ENCODE measurements around the gene OSBPL10.

The OSBPL10 gene

DNA sequence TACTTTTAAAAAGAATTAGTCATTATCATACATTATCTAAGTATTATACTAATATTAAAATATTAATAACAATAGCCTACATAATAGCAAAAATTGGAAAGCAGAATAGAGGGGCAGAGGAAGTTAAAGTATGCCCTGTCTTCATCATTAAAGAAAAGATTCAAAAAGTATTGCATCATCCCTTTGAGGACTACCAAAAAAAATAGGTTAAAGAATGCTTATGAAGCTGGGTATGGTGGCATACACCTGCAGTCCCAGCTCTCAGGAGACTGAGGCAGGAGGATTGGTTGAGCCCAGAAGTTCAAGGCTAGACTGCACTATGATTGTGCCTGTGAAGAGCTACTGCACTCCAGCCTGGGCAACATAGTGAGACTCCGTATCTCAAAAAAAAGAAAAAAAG, 240.7 kb downstream of the OSBPL10 start:
- DNase-seq (ENCODE audit: low spot score) = no peak

DNA sequence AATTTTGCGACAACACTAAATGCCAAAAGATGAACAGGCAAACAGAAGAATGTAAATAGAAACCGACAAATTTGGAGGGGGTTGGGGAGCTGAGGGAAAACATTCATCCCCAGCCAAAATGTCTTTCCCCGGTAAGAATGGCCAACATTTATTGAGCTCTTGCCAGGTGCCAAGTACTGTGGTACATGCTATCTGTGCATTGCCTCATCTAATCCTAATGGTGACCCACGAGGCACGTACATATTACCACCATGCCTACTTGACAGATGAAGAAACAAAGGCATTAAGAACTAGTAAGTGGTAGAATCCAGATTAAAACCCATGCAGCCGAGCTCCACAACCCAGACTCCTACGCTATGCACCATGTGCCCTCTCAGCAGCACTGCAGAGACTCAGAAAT, 242.7 kb downstream of the OSBPL10 start:
- no peak for DNase-seq (ENCODE audit: low spot score)

DNA sequence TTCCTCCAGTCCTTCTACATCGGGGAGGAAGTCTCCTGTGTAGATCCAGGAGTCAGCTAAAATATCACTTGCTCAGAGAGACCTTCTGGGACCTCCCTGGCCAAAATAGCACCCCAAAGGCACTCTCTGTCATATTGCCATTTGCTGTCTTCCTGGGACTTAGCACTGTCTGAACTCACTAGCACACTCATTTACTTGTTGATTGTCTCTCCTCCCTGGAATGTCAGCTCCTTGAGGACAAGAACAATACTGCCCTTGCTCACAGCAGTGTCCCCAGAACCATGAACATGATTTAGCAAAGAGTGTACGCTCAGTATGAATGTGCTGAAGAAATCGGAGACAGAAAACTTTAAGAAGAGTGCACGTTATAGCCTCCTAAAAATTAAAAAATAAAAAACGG, 245.4 kb downstream of the OSBPL10 start:
- DNase-seq (ENCODE audit: low spot score) = no peak

DNA sequence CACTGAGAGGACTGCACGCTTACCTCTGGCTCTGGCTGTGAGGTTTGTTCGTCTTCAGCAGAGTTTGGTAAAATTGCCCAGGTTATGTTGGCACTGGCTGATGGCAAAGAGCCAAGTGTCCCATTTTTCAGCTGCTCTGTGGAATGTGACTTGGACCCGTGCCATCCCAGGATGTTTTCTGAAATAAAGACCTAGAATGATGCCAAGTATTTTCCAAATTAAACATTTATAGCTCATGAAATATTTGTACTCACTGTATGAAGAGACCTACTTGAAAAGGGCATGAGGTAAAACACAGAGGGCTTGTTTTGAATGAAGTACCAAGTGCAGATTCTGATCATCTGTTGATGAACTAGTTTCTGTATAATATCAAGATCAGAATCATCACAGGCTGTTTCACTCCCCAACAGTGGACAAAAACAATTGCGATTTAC, 247.8 kb downstream of the OSBPL10 start:
- no peak for DNase-seq (ENCODE audit: low spot score)

DNA sequence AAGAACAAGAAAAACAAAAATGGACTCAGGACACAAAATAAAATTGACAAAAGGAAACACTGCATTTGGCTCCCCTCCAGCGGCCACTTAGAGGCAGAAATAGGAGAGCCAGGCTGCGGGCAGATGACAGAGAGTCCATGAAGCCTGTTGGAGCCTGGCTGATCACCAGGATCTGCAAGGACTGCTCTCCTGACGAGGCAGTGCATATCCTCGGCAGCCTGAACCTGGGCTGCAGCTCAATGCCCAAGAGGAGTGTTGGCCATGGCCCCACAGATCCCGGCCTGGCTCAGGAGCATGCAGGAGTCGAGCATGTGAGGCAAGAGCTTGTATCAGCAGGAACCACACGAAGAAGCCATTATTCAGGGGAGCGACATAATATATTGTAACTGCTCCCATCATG, 248.5 kb downstream of the OSBPL10 start:
- DNase-seq (ENCODE audit: low spot score) = no peak

DNA sequence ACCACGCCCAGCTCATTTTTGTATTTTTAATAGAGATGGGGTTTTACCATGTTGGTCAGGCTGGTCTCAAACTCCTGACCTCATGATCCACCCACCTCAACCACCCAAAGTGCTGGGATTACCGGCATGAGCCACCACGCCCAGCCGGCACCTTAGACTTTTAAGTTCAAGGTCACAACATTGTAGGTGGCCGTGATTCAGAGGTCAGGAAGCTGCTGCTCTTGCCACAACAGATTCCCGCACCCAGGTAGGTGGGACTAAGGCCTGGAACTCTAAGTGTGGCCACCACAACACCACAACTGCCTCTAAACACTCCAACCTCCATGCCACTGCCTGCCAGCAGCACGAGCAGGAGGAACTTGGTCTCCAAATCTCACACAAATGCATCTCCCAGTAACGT, 251.5 kb downstream of the OSBPL10 start:
- no peak for DNase-seq (ENCODE audit: low spot score)

DNA sequence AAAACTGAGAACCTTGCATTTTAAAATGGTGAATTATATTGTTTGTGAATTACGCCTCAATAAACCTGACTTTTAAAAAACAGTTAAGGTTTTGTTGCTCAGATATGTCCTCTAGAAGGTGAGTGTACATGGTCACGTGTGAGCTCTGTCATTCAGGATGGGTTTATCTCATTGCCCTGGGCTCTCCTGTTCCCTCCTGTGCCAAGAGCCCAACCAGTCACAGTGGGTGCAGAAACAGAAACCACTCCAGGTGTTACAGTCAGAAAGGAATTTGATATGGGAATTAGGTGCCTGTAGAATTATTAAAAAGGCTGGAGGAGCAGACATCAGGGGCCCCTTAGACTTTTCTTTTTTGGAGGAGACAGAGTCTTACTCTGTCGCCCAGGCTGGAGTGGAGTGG, 252.0 kb downstream of the OSBPL10 start:
- no peak for DNase-seq (ENCODE audit: low spot score)

DNA sequence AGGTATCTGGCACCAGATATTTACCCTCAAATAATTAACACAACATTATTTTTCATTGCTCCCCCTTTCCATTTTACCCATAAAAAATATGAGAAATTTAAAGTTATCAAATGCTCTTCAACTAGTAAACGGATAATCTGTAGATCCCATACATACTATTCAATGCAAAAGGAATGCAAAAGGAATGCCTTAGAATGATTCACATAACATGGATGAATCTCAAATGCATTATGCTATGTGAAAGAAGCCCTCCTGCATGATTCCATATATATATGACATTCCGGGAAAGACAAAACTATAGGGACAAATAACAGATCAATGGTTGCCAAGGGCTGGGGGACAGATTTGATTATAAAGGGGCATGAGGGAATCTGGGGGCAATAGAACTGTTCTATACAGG, 252.7 kb downstream of the OSBPL10 start:
- DNase-seq (ENCODE audit: low spot score) = no peak

DNA sequence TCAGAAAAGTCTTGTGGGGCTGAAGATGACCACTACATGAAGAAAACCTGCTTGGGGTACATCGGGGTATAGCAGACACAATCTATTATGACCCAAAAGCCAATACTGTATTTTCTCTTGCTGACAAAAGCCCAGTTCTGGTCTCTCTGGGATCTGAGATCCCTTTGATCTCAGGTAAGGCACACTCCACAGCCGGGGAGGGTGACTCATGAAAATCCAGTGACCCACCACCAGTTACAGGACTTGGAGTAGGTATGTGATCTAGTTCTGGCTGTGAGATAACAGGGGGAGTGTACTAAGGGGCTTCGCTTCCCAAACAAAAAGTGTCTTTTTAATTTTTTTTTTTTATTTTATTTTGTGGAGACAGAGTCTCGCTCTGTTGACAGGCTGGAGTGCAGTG, 255.1 kb downstream of the OSBPL10 start:
- DNase-seq (ENCODE audit: low spot score) = no peak

DNA sequence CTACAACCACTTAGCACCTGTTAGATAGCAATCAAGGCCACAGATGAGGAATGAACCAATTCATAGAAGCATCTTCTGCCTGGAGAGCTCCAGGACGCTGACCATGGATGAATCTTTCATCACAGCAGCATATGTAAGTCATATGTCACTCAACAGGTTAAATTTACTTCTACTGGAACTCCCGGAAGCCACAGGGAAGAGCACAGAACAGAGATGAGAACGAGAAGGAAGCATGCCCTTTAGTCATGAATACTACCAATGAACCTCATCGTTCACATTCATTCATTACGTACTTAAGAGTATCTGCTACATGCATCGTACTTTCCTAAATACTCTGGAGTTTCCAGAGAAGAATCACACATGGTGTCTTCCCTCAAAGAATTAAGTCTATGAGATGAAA, 255.5 kb downstream of the OSBPL10 start:
- no peak for DNase-seq (ENCODE audit: low spot score)

DNA sequence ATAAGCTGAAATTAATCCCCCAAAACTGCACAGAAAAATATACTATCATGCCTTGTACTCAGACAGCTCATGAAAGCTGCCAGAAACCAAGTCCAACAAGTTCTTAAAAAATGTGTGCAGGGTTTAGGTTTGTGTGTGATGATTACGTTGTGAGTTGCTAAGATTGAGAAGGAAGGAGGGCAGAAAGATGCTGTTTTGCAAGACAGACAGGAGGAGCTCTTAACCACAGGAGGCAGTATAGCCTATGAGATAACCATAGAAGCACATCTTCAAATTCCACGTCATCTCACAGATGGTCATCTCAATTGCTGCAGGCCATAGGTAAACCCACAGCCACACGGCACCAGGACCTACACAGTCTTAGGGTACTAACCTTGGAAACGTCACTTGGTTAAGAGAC, 256.4 kb downstream of the OSBPL10 start:
- no peak for DNase-seq (ENCODE audit: low spot score)

DNA sequence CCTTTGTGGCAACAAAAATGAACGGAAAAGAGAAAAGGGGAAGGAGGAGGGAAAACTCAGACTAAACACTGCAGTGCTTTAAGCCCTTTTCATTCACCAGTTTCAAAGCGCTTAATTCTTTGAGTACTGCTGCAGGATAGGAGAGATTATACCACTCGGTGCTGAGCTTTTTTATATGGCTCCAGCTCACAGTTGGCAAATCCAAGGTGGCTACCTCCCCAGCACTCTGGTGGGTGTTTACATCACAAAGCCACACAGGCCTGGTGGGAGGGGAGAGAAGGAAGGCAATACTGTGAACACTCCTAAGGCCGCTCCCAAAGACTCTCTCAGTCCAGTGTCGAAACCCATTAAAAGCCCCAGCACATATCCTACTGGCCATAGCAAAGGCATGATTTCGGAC, 256.9 kb downstream of the OSBPL10 start:
- no peak for DNase-seq (ENCODE audit: low spot score)

DNA sequence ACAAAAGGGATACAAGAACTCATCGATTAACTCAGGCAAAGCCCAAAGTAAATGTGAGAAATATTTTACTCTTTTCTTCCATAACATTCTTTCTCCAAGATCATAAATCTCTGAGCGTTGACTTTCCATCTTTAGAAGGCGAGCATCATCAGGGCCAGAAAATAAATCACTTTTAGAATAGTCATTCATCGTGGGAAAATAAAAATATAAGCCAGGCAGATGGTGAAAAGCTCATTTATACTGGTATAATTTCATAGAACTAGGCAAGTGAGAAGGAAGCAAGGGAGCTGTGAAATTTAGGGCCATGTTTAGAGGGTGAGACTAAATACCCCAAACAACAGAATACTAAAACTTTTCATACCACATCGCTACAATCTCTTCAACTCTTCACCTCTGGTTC, 257.4 kb downstream of the OSBPL10 start:
- no peak for DNase-seq (ENCODE audit: low spot score)

DNA sequence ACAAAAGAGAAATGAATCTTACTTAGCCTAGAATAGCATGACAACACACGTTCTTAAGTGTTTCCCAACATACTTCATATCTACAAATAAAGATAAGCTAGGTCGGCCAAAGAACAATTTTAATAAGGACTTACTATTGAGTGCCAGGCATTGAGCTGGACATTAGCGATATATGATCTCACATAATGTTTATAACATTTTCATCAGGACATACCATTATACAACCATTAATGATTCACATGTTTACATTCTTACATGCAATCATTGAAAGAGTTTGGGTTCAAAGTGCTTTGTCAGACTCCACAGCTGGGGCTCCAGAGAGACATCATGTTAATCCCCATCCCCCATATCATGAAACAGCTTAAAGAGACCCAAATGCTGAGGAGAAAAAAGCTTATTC, 259.4 kb downstream of the OSBPL10 start:
- DNase-seq (ENCODE audit: low spot score) = no peak

DNA sequence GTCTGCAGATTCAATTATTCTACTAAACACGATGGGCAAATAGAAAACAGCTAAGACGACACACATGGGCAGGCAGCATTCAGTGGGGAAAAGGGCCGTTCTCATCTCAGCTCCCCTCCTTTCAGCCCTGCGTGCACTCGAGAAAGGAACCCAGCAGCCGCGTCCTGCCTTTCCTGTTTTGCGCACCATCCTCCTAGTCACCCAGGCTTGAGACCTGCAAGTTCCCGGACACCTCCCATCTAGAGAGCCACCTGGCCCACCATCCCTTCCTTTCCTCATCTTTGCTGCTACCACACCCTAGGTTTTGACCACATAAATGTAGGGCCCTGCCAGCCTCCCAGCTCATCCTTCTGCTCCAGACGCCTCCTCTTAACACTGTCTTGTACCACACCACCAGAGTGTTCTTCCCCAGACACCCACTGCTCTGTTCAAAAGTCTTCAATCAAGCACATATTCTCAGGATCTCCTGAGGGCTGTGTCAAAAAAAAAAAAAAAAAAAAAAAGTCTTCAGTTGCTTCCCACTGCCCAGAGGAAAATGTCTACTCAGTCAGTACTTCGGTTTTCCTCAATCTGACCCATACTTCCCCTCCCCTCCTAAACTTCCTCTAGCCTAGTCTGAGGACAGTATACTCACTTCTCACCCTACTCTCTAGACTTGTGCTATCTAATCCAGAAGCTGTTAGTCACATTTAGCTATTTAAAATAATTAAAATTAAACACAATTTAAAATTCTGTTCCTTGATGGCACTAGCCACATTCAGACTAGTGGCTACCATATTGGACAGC, 266.4 kb downstream of the OSBPL10 start:
- DNase-seq (ENCODE audit: low spot score) = no peak

DNA sequence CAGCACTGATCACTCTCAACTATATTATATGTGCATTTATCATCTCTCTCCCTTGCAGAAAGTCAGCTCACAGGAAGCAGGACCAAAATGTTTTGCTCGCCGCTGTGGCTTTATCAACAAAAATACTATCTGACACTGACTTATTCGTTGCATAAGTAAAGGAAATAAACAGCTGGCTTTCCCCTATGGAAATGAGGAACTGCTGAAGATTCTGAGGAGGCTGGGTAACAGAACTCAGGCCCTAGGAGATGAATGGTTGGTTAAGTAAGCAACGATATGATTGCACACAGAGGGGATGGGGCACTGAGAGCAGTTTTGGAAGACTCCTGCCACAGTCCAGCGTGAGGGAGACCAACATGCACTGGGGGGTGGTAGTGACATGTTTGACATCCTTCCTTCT, 267.2 kb downstream of the OSBPL10 start:
- no peak for DNase-seq (ENCODE audit: low spot score)

DNA sequence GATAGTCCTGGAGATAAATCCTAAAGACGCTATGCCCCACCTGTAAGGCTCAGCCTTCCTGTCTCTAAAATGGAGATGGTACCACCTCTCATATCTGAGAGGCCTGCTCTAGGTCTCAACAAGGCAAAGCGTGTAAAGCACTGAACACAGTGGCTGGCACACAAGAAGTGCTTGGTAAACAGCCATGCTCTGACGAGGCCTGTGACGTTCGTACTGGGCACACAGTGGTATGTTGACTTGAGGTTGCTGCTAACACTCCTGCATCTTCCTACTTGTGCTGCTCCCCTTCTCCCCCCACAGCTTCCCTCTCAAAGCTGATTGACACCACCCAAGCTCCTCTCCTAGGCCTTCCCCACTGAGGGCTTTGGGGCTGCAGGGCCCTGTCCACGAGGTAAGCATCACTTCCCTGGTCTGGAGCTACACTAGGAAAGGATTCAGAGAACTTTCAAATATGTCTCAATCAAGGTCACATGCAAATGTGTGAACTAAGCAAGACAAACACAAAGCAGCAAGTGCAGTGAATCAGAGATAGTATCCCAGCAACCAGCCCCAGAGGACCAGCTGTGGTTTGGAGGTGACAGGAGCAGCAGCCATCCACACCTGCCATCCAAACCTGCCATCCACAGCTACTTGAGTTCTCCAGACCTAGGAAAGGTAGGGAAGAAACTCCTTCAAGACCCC, 270.8 kb downstream of the OSBPL10 start:
- no peak for DNase-seq (ENCODE audit: low spot score)

DNA sequence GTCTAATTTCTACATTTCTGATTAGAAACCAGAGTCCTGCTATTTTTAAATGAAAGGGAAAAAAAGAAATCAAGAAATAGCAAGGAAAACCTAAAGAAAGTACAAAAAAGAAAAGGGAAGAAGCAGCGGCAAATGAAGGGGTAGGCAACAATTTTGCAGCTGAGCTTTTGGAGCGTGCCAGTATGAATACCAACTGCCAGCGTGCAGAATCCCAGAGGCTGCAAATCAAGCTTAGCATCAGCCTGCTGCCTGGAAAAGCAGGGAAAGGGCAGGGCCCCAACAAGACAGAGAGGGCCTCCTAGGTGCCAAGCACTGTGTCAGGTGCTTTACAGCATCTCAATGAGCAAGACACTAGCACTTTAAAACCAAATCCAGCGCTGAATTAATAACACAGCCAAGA, 271.5 kb downstream of the OSBPL10 start:
- no peak for DNase-seq (ENCODE audit: low spot score)

DNA sequence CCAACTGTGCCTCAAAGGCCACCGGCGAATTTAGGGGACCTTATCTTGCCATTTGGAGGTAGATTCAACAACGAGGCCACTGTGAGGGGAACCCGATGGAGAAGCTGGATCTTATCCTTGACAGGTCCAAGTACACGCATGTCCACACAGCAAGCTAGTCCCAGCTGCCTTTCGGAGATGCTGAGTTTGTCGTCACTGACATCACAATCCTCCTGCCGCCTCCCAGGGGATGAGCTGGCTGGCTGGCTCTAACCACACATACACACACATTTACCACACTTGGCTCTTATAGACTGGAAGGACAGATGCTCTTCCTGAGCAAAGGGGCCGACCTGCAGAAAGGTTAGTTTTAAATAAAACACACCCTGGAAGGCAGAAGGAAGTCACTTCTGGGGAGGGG, 272.1 kb downstream of the OSBPL10 start:
- no peak for DNase-seq (ENCODE audit: low spot score)

DNA sequence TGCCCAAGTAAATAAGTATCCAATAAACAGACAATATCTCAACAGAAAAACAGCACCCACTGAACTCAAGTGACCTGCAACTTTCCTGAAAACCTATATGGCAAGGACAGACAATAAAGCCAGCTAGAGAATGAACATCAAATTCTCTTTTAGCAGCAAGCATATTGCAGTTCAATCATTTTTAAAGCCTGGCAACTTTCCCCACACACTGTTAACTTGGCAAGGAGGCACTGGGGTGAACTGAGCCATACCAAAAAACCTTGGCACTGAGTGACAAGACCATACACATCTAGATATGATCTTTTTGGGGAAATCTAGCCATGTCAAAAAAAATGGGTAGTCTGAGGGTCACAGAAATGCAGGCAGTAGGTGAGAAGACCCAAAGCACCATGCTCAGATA, 273.8 kb downstream of the OSBPL10 start:
- no peak for DNase-seq (ENCODE audit: low spot score)

DNA sequence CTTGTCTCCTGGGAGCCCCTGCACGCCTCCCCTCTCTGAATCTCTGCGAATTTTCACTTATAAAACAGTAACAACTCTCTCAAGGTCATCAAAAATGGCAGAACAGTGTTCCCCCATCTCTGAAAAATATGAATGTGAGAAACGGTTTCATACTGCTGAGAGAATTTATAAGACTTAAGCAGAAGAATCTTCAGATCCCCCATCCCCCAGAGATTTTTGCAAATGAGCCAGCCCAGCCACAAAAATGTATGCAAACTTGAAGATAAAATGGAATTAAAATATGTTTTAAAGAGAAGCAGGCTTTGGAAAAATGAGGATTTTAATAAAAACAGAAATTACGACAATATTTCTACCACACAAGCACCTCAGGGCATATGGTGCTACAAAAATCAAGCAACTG, 275.3 kb downstream of the OSBPL10 start:
- DNase-seq (ENCODE audit: low spot score) = no peak

DNA sequence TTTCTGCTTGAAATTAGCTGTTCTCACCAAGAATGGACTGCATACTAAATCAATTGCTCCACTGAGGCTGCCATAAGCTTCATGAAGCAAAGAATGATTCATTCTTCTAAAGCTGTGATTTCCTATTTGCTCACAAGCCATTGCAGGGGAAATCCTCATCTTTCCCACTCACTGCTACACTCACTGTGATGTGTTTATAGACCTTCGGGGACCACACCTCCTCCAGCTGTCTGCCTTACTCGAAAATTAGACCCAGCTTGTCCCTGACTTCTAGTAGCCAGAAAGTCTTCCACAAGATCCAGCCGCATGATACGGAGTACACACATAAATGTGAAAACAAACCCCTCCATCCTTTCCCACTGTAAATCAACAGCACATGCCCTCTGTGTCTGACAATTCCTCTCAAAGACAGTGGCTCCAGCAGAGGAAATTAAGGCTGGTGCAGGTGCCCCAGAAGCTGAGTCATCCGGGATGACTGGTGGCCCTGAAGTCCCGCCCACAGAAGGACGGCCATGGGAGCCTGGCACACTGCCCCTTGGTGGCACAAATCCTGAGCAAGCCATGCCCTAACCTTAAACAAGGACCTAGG, 276.4 kb downstream of the OSBPL10 start:
- DNase-seq (ENCODE audit: low spot score) = peak; percentile 28

DNA sequence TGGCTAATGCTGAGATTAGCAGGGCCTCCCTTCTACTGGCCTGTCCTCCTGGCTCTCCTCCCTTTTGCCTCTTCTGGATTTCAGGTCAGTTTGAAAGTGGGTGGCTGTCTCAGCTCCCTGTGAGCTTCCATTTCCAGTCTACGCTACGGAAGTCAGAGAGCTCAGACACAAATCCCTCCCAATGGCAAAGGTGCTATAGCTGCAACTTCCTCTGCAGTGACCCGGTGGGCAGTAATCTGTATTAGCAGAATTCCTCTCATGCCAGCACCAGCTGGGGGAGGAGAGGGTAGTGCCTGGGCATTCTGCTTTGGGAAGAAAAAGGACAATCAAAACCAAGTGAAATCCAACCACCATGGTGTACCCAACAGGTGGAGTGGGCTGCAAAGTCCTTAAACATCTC, 276.9 kb downstream of the OSBPL10 start:
- no peak for DNase-seq (ENCODE audit: low spot score)

DNA sequence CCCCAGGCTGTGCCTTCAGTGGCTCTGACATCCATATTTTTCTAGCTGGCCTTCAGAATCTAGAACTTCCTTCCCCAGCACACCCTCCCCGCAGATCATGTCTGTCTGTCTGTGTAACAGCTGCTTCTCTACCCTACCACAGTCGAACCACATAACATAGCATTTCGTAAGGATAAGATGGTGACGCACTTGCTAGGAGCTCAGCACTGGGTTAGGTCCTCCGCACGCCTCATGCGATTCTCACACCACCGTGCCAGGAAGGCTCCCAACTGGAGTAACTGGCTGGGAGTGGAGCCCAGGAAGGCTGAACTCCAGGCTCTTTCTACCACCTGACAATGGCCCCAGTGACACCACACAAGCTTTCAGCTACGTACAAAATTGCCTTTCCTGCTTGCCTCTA, 279.8 kb downstream of the OSBPL10 start:
- no peak for DNase-seq (ENCODE audit: low spot score)
